NCI-H446 (cell line): Measurements from ENCODE around the gene EPHA4.

Experiments
- DNase-seq, 2 experiments: peaks; one replicate each; lab custom pipeline; 2025; lab: John Stamatoyannopoulos, UW

EPHA4 gene

GRCh38 chr2:221392228-221392881, 179.7 kb downstream of the EPHA4 start:
- no peak for DNase-seq

GRCh38 chr2:221390878-221391277, 181.2 kb downstream of the EPHA4 start:
- no peak for DNase-seq

DNA sequence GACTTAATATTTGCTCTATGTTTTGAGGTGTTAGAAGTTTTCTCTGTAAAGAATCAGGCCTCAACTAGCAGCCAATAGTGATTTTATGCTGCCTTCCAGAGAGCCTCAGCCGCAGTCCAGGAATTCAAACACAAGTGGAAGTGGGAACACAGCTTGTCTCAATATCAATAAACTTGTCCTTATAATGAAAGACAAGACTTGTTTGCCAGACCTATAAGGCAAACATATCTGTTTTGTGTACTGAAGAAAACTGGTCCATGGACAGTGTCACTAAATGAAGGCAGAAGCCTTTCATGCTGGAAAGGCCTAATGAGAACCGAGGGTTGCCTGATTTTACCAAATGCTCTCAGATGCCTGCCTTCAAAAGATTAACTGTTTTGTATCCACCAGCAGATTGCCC, 182.2 kb downstream of the EPHA4 start:
- no peak for DNase-seq

DNA sequence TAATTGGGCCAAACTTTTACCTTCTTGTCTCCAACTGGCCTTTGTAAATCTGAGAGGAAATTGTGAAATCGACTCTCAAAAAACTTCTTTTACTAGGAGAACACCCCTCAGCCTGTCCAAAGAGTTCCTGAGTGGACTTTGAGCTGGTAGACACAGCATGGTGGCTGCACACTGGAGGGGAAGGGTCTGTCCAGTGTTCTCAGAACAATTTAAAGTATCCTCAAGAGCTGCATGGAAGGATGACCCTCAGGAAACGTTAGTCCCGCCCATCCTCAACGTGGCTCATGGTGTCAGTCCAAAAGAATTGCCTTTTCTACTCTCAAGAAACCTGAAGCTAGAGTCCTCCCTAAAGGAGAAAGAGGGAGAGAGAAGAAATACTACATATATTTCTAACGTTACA, 182.7 kb downstream of the EPHA4 start:
- no peak for DNase-seq

GRCh38 chr2:221388891-221389290, 183.2 kb downstream of the EPHA4 start:
- peak in 1 of 2 experiments; percentile 70 for DNase-seq

DNA sequence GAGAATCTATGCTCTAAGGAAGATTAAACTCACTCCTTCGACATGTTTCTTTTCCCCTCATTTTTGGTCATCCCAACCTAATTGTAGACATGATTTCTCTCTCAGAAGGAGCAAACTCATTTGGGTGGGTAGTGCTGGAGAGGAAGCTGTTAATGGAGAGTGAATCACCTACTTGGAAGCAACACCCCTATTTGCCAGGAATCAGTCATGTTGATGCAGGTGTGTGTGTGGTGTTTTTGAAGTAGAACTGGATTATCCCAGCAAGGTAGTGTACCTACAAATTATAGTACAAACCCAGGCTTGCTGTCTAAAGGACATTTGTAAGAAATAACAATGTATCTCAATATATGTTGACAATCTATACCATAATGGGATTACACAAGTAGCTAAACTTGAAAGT, 186.4 kb downstream of the EPHA4 start:
- DNase-seq, result no peak

GRCh38 chr2:221381928-221382488, 190.1 kb downstream of the EPHA4 start:
- no peak for DNase-seq

DNA sequence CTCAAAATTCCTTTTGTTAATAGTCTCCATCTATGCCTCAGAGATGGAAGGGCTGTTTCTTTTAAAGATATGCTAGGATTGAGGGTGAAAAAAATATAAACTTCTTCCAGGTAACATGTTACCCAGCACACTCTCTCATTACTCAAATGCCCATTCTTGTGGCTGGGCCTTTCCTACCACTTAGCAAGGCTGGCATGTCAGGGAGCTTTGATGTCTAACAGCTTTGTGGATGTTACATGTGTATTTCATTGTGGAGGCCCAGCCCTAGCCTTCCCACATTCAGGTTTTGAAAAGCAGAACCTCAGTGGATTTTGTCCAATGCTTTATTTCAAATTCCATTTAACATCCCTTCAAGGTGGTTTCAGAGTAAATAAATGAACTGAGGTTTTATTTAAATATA, 191.4 kb downstream of the EPHA4 start:
- DNase-seq, result no peak

GRCh38 chr2:221380062-221380461, 192.0 kb downstream of the EPHA4 start:
- no peak for DNase-seq

DNA sequence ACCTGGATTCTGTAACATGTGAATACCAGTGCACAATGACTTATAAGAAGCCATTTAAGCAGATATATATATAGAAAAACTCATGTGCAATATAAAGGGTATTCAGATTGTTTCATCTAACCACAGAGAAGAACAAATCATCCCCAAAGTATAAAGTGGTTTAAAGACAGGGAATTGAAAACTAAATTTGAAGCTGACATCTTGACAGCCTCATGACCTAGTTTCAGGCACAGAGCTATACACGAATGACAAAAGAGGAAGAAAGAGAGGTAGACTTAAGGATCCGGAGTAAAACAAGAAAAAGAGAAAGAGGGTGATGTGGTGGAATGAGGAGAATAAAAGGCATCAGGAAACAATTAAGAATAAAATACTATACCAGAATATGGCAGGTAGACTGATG, 194.5 kb downstream of the EPHA4 start:
- no peak for DNase-seq

DNA sequence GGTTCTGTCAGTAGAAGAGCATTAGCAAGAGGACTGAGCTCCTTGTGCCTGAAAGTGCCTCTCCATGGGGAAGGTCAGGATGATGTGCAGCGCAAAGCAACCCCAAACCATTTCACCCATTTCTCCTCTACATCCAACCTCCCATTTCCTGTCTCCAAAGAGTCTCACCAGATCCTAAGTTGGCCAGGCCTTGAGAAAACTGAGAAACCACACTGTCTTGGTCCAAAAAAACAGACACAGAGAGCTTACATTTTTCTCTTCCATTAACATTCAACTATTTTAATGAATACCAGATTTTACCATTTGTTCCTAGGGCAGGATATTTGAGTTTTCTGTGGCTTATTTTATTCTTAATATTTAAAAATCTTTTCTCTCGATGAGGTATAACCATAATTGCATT, 195.0 kb downstream of the EPHA4 start:
- DNase-seq, result no peak

GRCh38 chr2:221374234-221374633, 197.9 kb downstream of the EPHA4 start:
- DNase-seq, result no peak

GRCh38 chr2:221372907-221373306, 199.2 kb downstream of the EPHA4 start:
- no peak for DNase-seq

DNA sequence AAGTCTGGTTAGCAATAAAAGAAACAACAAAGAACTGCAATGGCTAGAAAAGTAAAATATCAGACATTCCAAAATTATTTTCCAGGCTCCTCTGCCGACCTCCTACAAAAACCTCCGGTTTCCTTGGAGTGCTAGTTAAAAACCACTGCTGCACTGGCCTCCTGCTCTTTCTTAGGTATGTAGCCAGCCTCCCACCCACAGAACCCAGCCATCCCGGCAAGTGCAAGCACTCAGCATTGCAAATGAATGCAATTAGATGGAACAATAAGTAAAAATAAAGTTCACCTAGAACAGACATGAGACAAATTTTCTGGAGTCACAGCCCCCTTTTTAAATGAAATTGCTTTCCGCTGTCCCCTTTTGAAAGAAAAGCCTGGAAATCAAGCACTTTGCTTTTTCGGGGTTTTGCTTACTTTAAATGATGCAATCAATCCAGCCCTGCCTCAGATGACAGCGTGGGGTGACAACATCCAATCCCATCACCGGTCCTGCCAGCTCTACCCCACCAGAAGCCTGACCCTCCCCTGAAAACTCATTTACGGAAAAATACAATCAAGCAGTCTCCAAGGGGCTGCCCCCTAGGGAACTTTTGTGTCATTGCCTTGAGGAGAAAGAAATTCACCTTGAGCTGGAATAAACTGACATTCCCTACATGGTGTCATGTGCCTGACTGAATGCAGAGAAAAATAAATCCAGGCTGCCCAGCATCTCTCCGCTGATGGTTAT, 199.8 kb downstream of the EPHA4 start:
- DNase-seq, result no peak

DNA sequence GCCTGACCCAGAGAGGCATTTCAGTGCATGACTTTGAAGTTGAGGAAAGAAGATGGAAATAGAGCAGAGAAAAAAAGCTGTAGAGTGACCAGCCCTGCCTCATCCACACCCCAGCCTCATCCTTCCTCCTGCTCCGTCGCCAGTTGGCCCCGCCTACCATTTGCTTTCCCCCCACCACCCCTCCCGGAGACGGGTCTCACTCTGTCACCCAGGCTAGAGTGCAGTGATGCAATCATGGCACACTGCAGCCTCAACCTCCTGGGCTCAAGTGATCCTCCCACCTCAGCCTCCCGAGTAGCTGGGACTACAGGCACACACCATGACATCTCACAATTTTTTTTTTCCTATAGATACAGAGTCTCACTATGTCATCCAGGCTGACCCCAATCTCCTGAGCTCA, 200.8 kb downstream of the EPHA4 start:
- no peak for DNase-seq

DNA sequence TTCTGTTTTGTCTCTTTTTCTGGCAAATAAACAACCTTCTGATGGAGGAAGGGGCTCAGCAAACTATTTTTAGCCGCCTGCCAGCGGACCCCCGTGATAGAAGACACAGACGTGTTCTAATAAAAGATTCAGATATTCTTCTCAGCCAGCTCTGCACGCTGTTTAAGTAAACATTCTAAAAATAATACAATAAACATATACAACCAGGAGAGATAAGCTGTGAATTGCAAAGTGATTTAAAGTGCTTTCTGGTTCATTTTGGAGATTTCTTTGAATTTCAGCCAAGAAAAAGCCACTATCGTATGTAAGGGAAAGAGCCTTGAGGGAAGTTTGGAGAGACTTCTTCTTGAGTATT, 201.3 kb downstream of the EPHA4 start:
- DNase-seq, result no peak

DNA sequence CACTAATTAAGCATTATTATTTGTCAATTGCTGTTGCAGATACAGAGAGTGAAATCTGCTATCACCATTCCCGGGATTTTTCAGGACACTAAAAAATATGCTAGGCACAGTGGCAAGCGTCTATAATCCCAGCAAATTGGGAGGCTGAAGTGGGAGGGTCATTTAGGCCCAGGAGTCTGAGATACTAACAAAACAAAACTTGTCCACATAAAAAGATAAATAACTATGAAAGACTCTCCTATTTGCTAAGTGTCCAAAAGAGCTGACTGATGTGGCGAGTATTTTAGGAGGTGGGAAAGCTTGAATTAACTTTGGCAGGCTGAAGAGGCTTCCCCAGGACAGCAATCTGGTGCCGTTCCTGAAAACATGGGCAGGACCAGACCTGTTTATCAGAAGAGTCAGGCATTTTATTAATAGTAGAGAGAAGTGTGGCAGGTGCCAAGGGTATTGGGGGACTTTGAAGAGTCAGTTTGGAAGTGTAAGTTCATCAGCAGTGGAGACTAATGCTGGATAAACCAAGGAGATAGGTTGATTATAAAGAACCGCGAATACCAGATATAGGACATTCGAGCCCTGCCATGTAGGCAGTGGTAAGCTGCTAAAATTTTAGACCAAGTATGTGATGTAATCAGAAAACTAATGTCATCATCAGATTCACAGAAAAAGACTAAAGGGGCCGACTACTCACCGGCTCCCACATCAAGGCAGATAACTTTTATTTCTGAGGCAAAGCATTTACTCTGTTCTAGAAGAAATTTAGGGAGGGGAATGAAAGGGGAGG, 201.8 kb downstream of the EPHA4 start:
- DNase-seq, result peak; percentile 29 to 71
